AG04450 (cell line): Measurements from ENCODE around the gene FRG2C. TPM values are rescaled to one million over a fixed set of nuclear protein-coding genes. Genes with fewer than 3 reads are reported as not detected.

Source experiments
- CTCF ChIA-PET: fragments of 300-600, 350-600 bp; formaldehyde crosslinking; extraction: SDS; loops from one replicate; lab custom pipeline; 2022; ENCODE audit warnings: antibody characterized with exemption, inconsistent platforms; lab: Charles Lee
- POLR2A ChIA-PET: fragments of 350-600 bp; formaldehyde crosslinking; extraction: SDS; loops from one replicate; lab custom pipeline; 2021; ENCODE audit warnings: antibody characterized with exemption, inconsistent platforms; lab: Yijun Ruan, JAX
- DNase-seq: peaks from one replicate; pipeline ENCODE4 v3.0.0-alpha.2; 2011; ENCODE audit warnings: low read depth, low spot score
- H3K27ac ChIP-seq: one replicate; pipeline ENCODE4 v1.5.1; 2012; ENCODE audit warnings: low read depth, low read length, control low read depth
- H3K27me3 ChIP-seq: one replicate; pipeline ENCODE4 v1.6.0; 2012; ENCODE audit warnings: low read length; ENCODE audit not compliant: control insufficient read depth, insufficient read depth
- H3K4me3 ChIP-seq: 2 replicates; pipeline ENCODE4 v1.5.1; 2011; ENCODE audit warnings: mild to moderate bottlenecking, low read depth, low read length, control low read depth
- H3K9me3 ChIP-seq: 2 replicates; pipeline ENCODE4 v1.5.1; 2012; ENCODE audit warnings: low read length; ENCODE audit not compliant: control insufficient read depth, insufficient read depth
- polyA plus RNA-seq: library from polyadenylated mRNA; depleted of rRNA; stranded (reverse); fragments of >200 nt; gene quantifications from 2 replicates; pipeline ENCODE4 v1.2.3, GENCODE V29; 2011; rRNA removed
- small RNA-seq: library from RNA; depleted of rRNA; stranded (forward); fragments of <200 nt; gene quantifications from one replicate; pipeline ENCODE3, GENCODE V24; 2012; ENCODE audit warnings: low read depth; ENCODE audit not compliant: insufficient read length
- TF ChIP-seq, protein P1 (sequence below): IDR thresholded peaks from 2 replicates; pipeline ENCODE4 v1.5.1; 2011; ENCODE audit warnings: low read depth, low read length, control low read depth, inconsistent platforms

The FRG2C gene
- polyA plus RNA-seq, 1 experiment, result not detected

DNA sequence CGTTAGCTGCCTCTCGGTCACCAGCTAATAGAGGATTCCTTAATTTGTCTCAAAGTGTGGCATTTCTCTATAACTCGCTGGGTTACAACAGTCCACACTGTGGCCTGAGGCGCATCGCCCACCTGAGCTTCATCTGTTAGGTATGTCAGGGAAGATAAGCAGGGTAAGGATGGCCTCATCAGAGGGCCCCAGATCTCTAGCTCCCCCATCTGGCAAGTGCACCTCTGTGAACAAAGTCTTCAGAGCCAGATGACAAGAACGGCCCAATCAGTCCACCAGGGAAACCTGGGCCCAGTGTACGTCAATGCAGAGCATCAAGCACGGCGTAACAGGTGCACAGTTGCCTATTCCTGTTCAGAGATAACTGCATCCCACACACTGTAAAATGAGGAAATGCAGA lies 23.2 kb downstream of the FRG2C start:
- TF ChIP-seq, protein P1, sequence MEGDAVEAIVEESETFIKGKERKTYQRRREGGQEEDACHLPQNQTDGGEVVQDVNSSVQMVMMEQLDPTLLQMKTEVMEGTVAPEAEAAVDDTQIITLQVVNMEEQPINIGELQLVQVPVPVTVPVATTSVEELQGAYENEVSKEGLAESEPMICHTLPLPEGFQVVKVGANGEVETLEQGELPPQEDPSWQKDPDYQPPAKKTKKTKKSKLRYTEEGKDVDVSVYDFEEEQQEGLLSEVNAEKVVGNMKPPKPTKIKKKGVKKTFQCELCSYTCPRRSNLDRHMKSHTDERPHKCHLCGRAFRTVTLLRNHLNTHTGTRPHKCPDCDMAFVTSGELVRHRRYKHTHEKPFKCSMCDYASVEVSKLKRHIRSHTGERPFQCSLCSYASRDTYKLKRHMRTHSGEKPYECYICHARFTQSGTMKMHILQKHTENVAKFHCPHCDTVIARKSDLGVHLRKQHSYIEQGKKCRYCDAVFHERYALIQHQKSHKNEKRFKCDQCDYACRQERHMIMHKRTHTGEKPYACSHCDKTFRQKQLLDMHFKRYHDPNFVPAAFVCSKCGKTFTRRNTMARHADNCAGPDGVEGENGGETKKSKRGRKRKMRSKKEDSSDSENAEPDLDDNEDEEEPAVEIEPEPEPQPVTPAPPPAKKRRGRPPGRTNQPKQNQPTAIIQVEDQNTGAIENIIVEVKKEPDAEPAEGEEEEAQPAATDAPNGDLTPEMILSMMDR, result no peak
- ChIA-PET POLR2A (no interaction called here), CTCF (no interaction called here)
- Histone ChIP-seq H3K9me3 (no peaks in the 10 kb centered on the region), H3K4me3 (no peak overlapping the region), H3K27me3 (no peaks in the 10 kb centered on the region), H3K27ac (no peak overlapping the region)
- DNase-seq, result no peak

DNA sequence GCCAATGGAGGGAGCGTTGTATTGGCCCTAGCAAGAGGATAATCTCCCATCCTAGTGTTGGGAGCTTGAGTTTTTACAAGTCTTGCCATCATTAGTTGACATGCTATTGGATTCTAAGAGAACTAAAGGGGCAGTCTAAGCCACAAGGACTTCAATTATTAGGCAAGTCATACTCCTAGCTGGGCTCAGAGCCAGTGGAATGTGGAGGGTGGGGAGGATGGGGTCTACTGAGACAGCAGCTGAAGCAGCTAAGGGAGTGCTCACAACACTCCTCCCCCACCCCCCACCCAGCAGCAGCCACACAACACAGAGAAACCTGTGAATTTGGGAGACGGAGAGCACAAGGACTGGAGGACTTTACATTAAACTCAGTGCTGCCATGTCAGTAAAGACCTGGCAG lies 27.9 kb downstream of the FRG2C start:
- DNase-seq, result no peak
- POLR2A ChIA-PET, result no interaction called here
- Histone ChIP-seq H3K27me3 (no peaks in the 10 kb centered on the region), H3K4me3 (no peak overlapping the region), H3K27ac (no peak overlapping the region), H3K9me3 (peaks cover 3% of the 10 kb centered on the region; the same call in 1 of the 2 replicates)
- TF ChIP-seq, protein P1, result no peak
- CTCF ChIA-PET, result no interaction called here

Small RNA genes within 50 kb of the gene (small RNA-seq; reads per million reads assigned to genes)
- gene AC108724.2, result not detected

Other genes with a start within 250 kb of the FRG2C start
- gene ZNF717, start 121.2 kb downstream of the FRG2C start, polyA plus RNA-seq, result 11.5 and 13.5 TPM in 2 replicates